DOHH2 (cell line): Measurements from ENCODE around the gene NSMCE4A.

ENCODE experiments used
- CTCF ChIP-seq: fragments of 200-600 bp; sonication (generic); IDR thresholded peaks from one replicate; pipeline ENCODE4 v1.5.1; 2014; ENCODE audit warnings: antibody characterized with exemption, mild to moderate bottlenecking, low read depth, low read length; ENCODE audit not compliant: poor library complexity, severe bottlenecking
- EZH2phosphoT487 ChIP-seq: fragments of 200-600 bp; sonication (generic); IDR thresholded peaks from 2 replicates; pipeline ENCODE4 v1.6.1; 2017; ENCODE audit warnings: borderline replicate concordance, mild to moderate bottlenecking, antibody characterized with exemption, low read length, moderate library complexity, mixed read lengths

DNA sequence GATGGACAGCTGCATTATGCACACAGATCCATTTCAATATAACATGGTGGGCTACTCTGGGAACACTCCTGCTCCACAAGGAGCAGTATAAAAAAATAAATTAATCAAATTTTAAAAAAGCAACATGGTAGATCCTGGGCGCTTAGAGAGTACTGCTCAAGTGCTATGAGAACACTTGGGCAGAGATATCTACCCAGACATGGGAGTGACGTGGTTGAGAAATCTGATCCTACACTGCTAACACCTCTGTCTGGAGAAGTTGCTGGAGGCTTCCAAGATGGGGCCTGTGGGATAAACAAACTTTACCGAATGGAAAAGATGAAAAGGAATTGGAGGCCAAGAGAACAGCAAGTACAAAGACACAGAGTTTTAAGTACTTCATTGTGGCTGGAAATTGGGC, 9.0 kb downstream of the NSMCE4A start:
- no peak for TF ChIP-seq CTCF
- no peak for TF ChIP-seq EZH2phosphoT487
